Brain microvascular endothelial cell (primary cell): ENCODE data around the gene NUDT7.

Experiments
- DNase-seq: peaks from one replicate; pipeline ENCODE4 v3.0.0-alpha.2; 2020
- H3K27ac ChIP-seq: fragments of 250-450 bp; sonication (Bioruptor Pico); 2 replicates; pipeline ENCODE4 v1.5.1; 2020; ENCODE audit warnings: mild to moderate bottlenecking, moderate library complexity
- H3K27me3 ChIP-seq: fragments of 250-450 bp; sonication (Bioruptor Pico); replicated peaks from 2 replicates; pipeline ENCODE4 v1.5.1; 2020; ENCODE audit warnings: mild to moderate bottlenecking
- H3K36me3 ChIP-seq: fragments of 250-450 bp; sonication (Bioruptor Pico); replicated peaks from 2 replicates; pipeline ENCODE4 v1.5.1; 2020; ENCODE audit warnings: mild to moderate bottlenecking
- H3K4me3 ChIP-seq: 2 replicates; pipeline ENCODE4 v1.5.1; 2011; ENCODE audit warnings: low read depth, mild to moderate bottlenecking, control low read depth, low read length, moderate library complexity
- CTCF ChIP-seq: IDR thresholded peaks from 2 replicates; pipeline ENCODE4 v1.5.1; 2011; ENCODE audit warnings: low read depth, mild to moderate bottlenecking, moderate library complexity, low read length, control low read depth, inconsistent platforms; ENCODE audit errors: missing control alignments
- in situ Hi-C: cut with HindIII; loops from 2 replicates; pipeline ENCODE4 v1.10.0; 2017; ENCODE audit warnings: low sequenced_read_pairs, low pct_ligation_motif_present

The NUDT7 gene

DNA sequence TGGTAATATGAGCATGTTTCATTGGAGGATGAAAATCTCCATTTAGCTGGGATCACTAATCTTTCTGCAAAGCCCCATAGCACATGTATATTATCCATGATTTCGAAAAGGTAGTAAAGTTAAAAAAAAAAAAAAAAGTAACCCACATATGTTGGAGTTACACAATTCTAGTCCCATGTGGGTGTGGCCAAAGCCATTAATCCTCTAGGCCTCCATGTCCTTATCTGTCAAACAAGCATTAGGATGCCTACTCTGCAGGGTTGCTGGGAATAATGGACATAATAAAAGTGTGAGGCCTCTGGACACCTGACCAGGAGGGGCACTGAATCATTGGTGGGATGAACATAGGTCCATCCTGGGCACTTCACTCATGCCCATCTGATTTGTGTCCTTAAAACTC, 36.9 kb downstream of the NUDT7 start:
- no peaks in the 10 kb centered on the region for H3K36me3 ChIP-seq
- H3K27ac ChIP-seq, result no peak overlapping the region
- in situ Hi-C loops, result no loop called here
- no peaks in the 10 kb centered on the region for H3K27me3 ChIP-seq
- TF ChIP-seq CTCF, result no peak
- no peak for DNase-seq
- no peak overlapping the region for H3K4me3 ChIP-seq

DNA sequence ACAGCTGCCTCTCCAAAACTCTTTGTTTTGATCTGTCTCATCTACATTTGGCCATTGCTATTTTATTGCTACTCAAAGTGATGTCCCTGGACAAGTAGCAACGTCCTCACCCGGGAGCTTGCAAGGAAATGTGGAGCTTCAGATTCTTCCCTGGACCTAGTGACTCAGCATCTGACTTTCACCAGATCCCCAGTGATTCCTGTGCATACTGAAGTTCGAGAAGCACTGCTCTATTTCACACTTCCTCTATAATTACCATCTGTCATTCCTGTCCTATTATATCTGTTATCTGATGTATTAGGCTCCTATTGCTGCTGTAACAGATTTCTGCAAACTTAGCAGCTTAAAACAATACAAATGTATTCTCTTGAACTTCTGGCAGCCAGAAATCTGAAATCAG, 37.5 kb downstream of the NUDT7 start:
- in situ Hi-C loops, result no loop called here
- no peaks in the 10 kb centered on the region for H3K36me3 ChIP-seq
- TF ChIP-seq CTCF, result no peak
- no peak for DNase-seq
- no peak overlapping the region for H3K27ac ChIP-seq
- H3K4me3 ChIP-seq, result no peak overlapping the region
- H3K27me3 ChIP-seq, result no peaks in the 10 kb centered on the region

DNA sequence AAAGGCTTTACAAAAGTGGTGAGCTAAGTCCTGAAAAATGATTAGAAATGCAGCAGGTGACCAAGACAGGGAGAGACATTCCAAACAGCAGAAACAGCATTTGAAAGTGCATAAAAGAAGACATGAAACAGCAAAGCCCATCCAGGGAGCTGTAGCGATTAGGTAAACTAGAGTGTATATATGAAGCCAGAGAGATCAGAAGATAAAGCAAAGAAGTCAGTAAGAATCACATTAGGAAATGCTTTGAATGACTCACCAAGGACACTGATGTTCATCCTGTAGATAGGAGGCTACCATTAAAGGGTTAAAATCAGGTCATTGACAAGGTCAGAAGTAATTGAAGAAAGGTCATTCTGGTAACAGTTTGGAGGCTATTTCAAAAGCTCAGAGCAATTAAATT, 38.5 kb downstream of the NUDT7 start:
- no peaks in the 10 kb centered on the region for H3K27me3 ChIP-seq
- in situ Hi-C loops, result no loop called here

GRCh38 chr16:77761204-77761603, 38.9 kb downstream of the NUDT7 start:
- Histone ChIP-seq H3K4me3 (no peak overlapping the region), H3K27me3 (no peaks in the 10 kb centered on the region), H3K36me3 (no peaks in the 10 kb centered on the region), H3K27ac (no peak overlapping the region)
- no peak for DNase-seq
- no peak for TF ChIP-seq CTCF
- in situ Hi-C loops, result no loop called here

More for the DNA sequence above, 38.5 kb downstream of the NUDT7 start:
- no peak overlapping the region for H3K27ac ChIP-seq
- TF ChIP-seq CTCF, result no peak
- DNase-seq, result no peak
- no peak overlapping the region for H3K4me3 ChIP-seq
- no peaks in the 10 kb centered on the region for H3K36me3 ChIP-seq

GRCh38 chr16:77762262-77762661, 39.9 kb downstream of the NUDT7 start:
- no peak for TF ChIP-seq CTCF
- Histone ChIP-seq H3K27ac (no peak overlapping the region), H3K4me3 (no peak overlapping the region), H3K36me3 (no peaks in the 10 kb centered on the region), H3K27me3 (no peaks in the 10 kb centered on the region)
- in situ Hi-C loops, result no loop called here
- no peak for DNase-seq

DNA sequence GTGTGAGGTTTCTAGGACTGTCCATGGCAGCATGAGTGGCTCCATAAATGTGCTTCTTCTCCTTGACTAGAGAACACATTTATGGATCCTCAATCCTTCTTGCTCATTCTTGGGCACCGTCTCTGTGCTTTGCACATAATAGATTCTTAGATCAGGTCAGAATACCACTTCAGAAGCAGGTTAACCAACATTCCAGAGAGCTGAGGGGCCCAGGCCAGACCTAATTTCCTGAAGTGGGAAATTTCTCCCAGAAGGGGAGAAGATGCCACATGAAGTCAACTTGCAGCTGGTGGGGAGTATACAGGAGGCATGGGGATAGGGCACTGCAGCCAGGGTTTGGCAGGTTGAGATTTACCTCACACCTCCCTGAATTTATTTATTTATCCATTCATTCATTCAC, 41.7 kb downstream of the NUDT7 start:
- in situ Hi-C loops, result no loop called here
- TF ChIP-seq CTCF, result no peak
- Histone ChIP-seq H3K27me3 (no peaks in the 10 kb centered on the region), H3K27ac (no peak overlapping the region), H3K36me3 (no peaks in the 10 kb centered on the region), H3K4me3 (no peak overlapping the region)
- no peak for DNase-seq
